WTC11 (cell line): ENCODE results near the gene PSMD11.

Experiments used
- ELF4 ChIP-seq: sonication (generic); formaldehyde crosslinking; IDR thresholded peaks from 2 replicates; pipeline ENCODE4 v1.8.1; 2022; ENCODE audit warnings: low read depth, mild to moderate bottlenecking, moderate library complexity, missing genetic modification reagents
- FOXJ3 ChIP-seq: sonication (generic); formaldehyde crosslinking; IDR thresholded peaks from 2 replicates; pipeline ENCODE4 v1.9.0; 2021; ENCODE audit warnings: missing genetic modification reagents, mild to moderate bottlenecking, borderline replicate concordance
- IRF2 ChIP-seq: sonication (generic); formaldehyde crosslinking; IDR thresholded peaks from 2 replicates; pipeline ENCODE4 v1.8.0; 2022; ENCODE audit warnings: low read depth, missing genetic modification reagents, borderline replicate concordance
- RELA ChIP-seq: sonication (generic); formaldehyde crosslinking; IDR thresholded peaks from 2 replicates; pipeline ENCODE4 v1.8.1; 2022; ENCODE audit warnings: missing genetic modification reagents, mild to moderate bottlenecking, borderline replicate concordance
- TEAD4 ChIP-seq: sonication (generic); formaldehyde crosslinking; IDR thresholded peaks from 2 replicates; pipeline ENCODE4 v1.8.0; 2022; ENCODE audit warnings: mild to moderate bottlenecking, missing genetic modification reagents
- TP53 ChIP-seq: sonication (generic); formaldehyde crosslinking; IDR thresholded peaks from 2 replicates; pipeline ENCODE4 v1.8.1; 2023; ENCODE audit warnings: mild to moderate bottlenecking, missing genetic modification reagents
- ZNF317 ChIP-seq: sonication (generic); formaldehyde crosslinking; IDR thresholded peaks from 2 replicates; pipeline ENCODE4 v1.8.1; 2023; ENCODE audit warnings: low read depth, mild to moderate bottlenecking, moderate library complexity, missing genetic modification reagents, borderline replicate concordance
- TF ChIP-seq, protein P1 (sequence below): fragments of 200-600 bp; IDR thresholded peaks from 2 replicates; pipeline ENCODE4 v1.8.0; 2022; ENCODE audit warnings: antibody characterized with exemption
- TF ChIP-seq, protein P2 (sequence below): sonication (generic); formaldehyde crosslinking; IDR thresholded peaks from 2 replicates; pipeline ENCODE4 v1.8.0; 2022; ENCODE audit warnings: mild to moderate bottlenecking, missing genetic modification reagents
- TF ChIP-seq, protein P3 (sequence below): sonication (generic); formaldehyde crosslinking; IDR thresholded peaks from 2 replicates; pipeline ENCODE4 v1.8.0; 2023; ENCODE audit warnings: mild to moderate bottlenecking, missing genetic modification reagents

DNA sequence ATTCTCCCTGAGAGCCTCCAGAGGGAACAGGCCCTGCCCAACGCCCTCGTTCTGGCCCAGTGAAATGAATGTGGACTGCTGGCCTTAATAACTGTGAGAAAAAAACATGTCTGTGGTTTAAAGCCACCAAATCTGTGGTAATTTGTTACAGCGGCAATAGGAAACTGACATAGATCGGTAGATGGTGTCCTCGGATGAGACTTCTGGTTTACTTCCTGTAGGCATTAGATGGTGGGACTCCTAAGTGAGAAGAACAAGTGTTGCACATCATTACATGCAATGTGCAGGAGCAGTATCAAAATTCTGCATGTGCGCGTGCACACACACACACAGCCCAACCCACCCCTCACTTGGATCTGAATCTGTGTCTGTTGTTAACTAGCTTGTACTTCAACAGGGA lies 84.5 kb downstream of the PSMD11 start:
- TF ChIP-seq, protein P1, sequence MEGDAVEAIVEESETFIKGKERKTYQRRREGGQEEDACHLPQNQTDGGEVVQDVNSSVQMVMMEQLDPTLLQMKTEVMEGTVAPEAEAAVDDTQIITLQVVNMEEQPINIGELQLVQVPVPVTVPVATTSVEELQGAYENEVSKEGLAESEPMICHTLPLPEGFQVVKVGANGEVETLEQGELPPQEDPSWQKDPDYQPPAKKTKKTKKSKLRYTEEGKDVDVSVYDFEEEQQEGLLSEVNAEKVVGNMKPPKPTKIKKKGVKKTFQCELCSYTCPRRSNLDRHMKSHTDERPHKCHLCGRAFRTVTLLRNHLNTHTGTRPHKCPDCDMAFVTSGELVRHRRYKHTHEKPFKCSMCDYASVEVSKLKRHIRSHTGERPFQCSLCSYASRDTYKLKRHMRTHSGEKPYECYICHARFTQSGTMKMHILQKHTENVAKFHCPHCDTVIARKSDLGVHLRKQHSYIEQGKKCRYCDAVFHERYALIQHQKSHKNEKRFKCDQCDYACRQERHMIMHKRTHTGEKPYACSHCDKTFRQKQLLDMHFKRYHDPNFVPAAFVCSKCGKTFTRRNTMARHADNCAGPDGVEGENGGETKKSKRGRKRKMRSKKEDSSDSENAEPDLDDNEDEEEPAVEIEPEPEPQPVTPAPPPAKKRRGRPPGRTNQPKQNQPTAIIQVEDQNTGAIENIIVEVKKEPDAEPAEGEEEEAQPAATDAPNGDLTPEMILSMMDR: no peak
- TF ChIP-seq, protein P2, sequence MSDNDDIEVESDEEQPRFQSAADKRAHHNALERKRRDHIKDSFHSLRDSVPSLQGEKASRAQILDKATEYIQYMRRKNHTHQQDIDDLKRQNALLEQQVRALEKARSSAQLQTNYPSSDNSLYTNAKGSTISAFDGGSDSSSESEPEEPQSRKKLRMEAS (CRISPR knock-in tag): no peak
- no peak for TF ChIP-seq TP53 (CRISPR knock-in tag)
- TF ChIP-seq TEAD4 (CRISPR knock-in tag): no peak
- no peak for TF ChIP-seq IRF2 (CRISPR knock-in tag)
- TF ChIP-seq ELF4 (CRISPR knock-in tag): no peak
- no peak for TF ChIP-seq FOXJ3 (CRISPR knock-in tag)
- TF ChIP-seq RELA (CRISPR knock-in tag): no peak
- TF ChIP-seq, protein P3, sequence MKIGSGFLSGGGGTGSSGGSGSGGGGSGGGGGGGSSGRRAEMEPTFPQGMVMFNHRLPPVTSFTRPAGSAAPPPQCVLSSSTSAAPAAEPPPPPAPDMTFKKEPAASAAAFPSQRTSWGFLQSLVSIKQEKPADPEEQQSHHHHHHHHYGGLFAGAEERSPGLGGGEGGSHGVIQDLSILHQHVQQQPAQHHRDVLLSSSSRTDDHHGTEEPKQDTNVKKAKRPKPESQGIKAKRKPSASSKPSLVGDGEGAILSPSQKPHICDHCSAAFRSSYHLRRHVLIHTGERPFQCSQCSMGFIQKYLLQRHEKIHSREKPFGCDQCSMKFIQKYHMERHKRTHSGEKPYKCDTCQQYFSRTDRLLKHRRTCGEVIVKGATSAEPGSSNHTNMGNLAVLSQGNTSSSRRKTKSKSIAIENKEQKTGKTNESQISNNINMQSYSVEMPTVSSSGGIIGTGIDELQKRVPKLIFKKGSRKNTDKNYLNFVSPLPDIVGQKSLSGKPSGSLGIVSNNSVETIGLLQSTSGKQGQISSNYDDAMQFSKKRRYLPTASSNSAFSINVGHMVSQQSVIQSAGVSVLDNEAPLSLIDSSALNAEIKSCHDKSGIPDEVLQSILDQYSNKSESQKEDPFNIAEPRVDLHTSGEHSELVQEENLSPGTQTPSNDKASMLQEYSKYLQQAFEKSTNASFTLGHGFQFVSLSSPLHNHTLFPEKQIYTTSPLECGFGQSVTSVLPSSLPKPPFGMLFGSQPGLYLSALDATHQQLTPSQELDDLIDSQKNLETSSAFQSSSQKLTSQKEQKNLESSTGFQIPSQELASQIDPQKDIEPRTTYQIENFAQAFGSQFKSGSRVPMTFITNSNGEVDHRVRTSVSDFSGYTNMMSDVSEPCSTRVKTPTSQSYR (CRISPR knock-in tag): no peak
- no peak for TF ChIP-seq ZNF317 (CRISPR knock-in tag)
